GM21737 (cell line): ENCODE data around the gene RGS11.
"Not testable (repeated sequence)": the region's sequence is repeated elsewhere in the genome, so short reads cannot be mapped to it uniquely, and the experiment has no call there.

Source experiments
- ATAC-seq: cut with Tn5 transposase; IDR thresholded peaks from one replicate; pipeline ENCODE4 v1.9.1; 2021; ENCODE audit warnings: mild to moderate bottlenecking, moderate library complexity; ENCODE audit not compliant: unreplicated experiment

RGS11 gene

GRCh38 chr16:280991-281659 is 5.4 kb upstream of the RGS11 start:
- ATAC-seq, result no peak

GRCh38 chr16:280552-280951 is 4.8 kb upstream of the RGS11 start, which contains the start of gene ARHGDIG:
Gene ARHGDIG (plus strand): TSS chr16:280591. CDS start chr16:280681, 90 bp downstream.
- no peak for ATAC-seq

- ATAC-seq, result no peak
Observed at GRCh38 chr16:280005-280460, 4.3 kb upstream of the RGS11 start.

- no peak for ATAC-seq
Observed at GRCh38 chr16:279531-279930, 3.8 kb upstream of the RGS11 start.

- no peak for ATAC-seq
Observed at GRCh38 chr16:278863-279366, 3.2 kb upstream of the RGS11 start.

- no peak for ATAC-seq
Observed at GRCh38 chr16:276426-277077, 808 bp upstream of the RGS11 start.

GRCh38 chr16:275041-275641 is 603 bp downstream of the RGS11 start:
- ATAC-seq, result no peak

- no peak for ATAC-seq
Observed at GRCh38 chr16:273547-274421, 2.0 kb downstream of the RGS11 start.

- no peak for ATAC-seq
Observed at GRCh38 chr16:272633-273546, 2.9 kb downstream of the RGS11 start.

GRCh38 chr16:270381-271255 is 5.1 kb downstream of the RGS11 start:
- ATAC-seq, result no peak

- no peak for ATAC-seq
Observed at GRCh38 chr16:269061-269796, 6.5 kb downstream of the RGS11 start.

- no peak for ATAC-seq
Observed at GRCh38 chr16:268141-269053, 7.3 kb downstream of the RGS11 start.

GRCh38 chr16:267562-267961 is 8.2 kb downstream of the RGS11 start:
- not testable (repeated sequence) for ATAC-seq

- ATAC-seq, result no peak
Observed at GRCh38 chr16:266258-267164, 9.2 kb downstream of the RGS11 start.

GRCh38 chr16:265711-266110 is 10.0 kb downstream of the RGS11 start:
- ATAC-seq, result no peak

- ATAC-seq, result no peak
Observed at GRCh38 chr16:265002-265529, 10.7 kb downstream of the RGS11 start.
